Measurements from ENCODE around the gene KCTD18.

The KCTD18 gene

DNA sequence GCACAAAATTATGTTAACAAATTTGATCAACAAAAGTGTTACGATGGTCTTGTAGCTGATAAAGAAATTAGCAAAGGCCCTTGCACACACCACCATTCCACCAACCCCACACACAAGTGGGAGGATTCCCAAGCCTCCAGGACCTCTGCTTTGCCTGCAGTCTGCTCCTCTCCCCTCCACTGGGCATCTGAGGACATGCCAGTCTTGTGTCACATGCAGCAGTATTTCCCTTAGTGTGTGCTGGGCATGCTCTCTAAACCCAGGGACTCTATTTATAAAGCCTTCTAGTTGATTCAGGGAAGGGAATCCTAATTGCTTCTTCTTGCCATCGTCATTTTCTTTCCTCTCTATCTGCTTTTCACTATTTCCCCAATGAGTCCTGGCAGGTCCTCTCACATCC, 53.3 kb downstream of the KCTD18 start:
- no peaks in the 10 kb centered on the region for H3K9me3 ChIP-seq (ENCODE audit: control insufficient read depth, low read length)
- no peaks in the 10 kb centered on the region for H3K27me3 ChIP-seq (ENCODE audit: control insufficient read depth, insufficient read depth, low read length, poor library complexity, severe bottlenecking)
- H3K4me1 ChIP-seq (ENCODE audit: control insufficient read depth, insufficient read depth, low read length): no peaks in the 10 kb centered on the region
- H3K27ac ChIP-seq (ENCODE audit: insufficient read depth, low read depth, low read length, poor library complexity, severe bottlenecking): no peak overlapping the region
- WGBS, 2 experiments: 88 to 100% methylated on average over 2 of the region's 2 CpGs
- no peak overlapping the region for H3K4me3 ChIP-seq (ENCODE audit: insufficient read depth, low read depth, low read length)
- no peaks in the 10 kb centered on the region for H3K36me3 ChIP-seq (ENCODE audit: control insufficient read depth, insufficient read depth, low read length)

DNA sequence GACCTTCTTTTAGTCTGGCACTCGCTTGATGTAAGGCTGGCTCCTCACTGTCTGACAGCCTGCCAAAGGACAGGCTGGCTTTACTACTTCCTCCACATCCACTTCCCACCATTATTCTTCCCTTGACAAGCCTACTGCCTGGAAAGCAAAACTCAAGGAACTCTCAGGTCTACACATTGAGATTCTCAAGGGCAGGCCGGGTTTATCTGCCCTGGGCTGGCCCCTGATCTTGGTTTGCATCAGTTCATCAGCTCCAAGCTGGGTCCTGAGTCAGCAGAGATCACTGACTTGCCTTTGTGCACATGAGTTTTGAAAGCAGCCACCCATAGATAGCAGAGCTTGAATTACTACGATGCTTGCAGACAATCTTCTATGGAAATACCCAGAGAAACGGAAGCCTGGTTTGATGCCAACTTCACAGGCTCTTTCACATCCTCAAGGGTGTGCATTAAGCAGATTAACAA, 53.9 kb downstream of the KCTD18 start:
- Histone ChIP-seq H3K36me3 (ENCODE audit: control insufficient read depth, insufficient read depth, low read length) (no peaks in the 10 kb centered on the region), H3K4me1 (ENCODE audit: control insufficient read depth, insufficient read depth, low read length) (no peaks in the 10 kb centered on the region), H3K27me3 (ENCODE audit: control insufficient read depth, insufficient read depth, low read length, poor library complexity, severe bottlenecking) (no peaks in the 10 kb centered on the region), H3K4me3 (ENCODE audit: insufficient read depth, low read depth, low read length) (no peak overlapping the region), H3K27ac (ENCODE audit: insufficient read depth, low read depth, low read length, poor library complexity, severe bottlenecking) (no peak overlapping the region), H3K9me3 (ENCODE audit: control insufficient read depth, low read length) (no peaks in the 10 kb centered on the region)
- WGBS, 2 experiments: 92 to 97% methylated on average over 4 of the region's 4 CpGs

DNA sequence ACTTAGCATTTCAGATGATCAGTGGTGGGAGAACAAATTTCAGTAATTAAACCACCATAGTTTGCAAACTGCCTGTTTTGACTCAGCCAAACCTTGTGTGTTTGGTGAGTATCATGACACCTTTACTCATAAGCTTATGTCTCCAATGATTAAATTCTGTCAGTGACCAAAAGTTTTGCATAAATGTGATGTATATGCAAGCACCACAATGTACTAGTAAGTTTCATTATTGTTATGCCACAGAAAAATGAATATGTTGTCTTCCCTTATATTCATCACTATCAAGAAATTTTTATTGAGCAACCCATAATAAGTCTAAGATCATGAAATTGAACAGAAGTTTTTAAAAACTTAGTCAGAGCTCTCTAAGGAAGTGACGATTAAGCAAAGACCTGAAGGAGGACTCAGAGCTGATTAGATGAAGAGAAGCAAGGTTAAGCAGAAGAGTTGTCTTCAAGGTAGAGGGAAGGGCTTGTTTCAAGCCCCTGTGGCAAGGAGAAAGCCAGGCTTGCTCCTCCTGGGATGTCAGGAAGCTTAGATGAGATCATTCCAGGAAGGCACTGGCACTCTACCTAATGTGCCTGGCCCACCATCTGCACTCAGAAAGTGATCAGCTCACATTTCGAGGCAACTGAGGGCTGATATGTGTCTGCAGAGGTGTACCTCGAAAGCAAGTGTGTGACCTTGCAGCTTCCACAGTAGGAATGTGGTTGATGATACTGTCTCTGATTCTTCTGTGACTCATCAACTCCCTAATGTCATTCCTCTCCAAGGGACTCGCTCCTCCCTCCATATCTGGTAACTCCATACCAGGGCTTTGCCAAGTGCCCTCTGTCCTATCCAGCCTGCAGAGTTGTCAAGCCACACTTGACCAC, 54.7 kb downstream of the KCTD18 start:
- Histone ChIP-seq H3K9me3 (ENCODE audit: control insufficient read depth, low read length) (no peaks in the 10 kb centered on the region), H3K27ac (ENCODE audit: insufficient read depth, low read depth, low read length, poor library complexity, severe bottlenecking) (no peak overlapping the region), H3K4me1 (ENCODE audit: control insufficient read depth, insufficient read depth, low read length) (no peaks in the 10 kb centered on the region), H3K4me3 (ENCODE audit: insufficient read depth, low read depth, low read length) (no peak overlapping the region), H3K36me3 (ENCODE audit: control insufficient read depth, insufficient read depth, low read length) (no peaks in the 10 kb centered on the region), H3K27me3 (ENCODE audit: control insufficient read depth, insufficient read depth, low read length, poor library complexity, severe bottlenecking) (no peaks in the 10 kb centered on the region)
- WGBS, 2 experiments: 89 to 93% methylated on average over 4 of the region's 4 CpGs

DNA sequence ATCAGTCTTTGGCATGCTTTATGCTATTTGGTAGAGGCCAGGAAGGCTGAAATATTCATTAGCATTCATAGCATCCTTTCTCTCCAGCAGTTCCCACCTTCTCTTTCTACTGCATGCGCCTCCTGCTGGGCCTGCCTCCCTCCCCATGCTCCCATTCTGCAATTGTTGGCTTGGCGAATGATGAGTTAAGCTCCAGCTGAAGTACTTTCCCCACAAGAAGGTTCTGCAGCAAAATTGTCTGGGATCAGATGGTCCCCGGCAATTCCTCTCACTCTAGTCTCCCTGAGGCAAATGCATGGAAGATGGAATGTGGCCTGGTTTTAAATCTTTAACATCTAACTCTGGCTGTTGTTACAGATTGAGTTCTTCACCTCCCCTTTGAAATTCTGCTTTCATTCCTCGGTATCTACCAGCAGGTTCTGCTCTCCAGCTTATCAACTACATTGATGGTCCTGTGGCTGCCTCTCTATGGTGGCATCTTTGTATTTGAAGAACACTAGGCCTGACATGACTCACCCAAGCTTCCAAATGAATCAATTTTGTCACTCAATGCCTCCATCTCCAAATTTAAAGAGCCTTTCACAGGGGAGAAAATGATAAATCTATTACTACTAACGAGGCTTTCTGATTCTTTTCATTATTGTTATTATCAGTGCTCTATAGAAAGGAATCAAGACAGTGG, 55.9 kb downstream of the KCTD18 start:
- Histone ChIP-seq H3K4me1 (ENCODE audit: control insufficient read depth, insufficient read depth, low read length) (no peaks in the 10 kb centered on the region), H3K9me3 (ENCODE audit: control insufficient read depth, low read length) (no peaks in the 10 kb centered on the region), H3K36me3 (ENCODE audit: control insufficient read depth, insufficient read depth, low read length) (no peaks in the 10 kb centered on the region), H3K27me3 (ENCODE audit: control insufficient read depth, insufficient read depth, low read length, poor library complexity, severe bottlenecking) (no peaks in the 10 kb centered on the region), H3K27ac (ENCODE audit: insufficient read depth, low read depth, low read length, poor library complexity, severe bottlenecking) (no peak overlapping the region), H3K4me3 (ENCODE audit: insufficient read depth, low read depth, low read length) (no peak overlapping the region)
- 85 to 88% methylated on average over 4 to 5 of the region's 5 CpGs for WGBS, 2 experiments

DNA sequence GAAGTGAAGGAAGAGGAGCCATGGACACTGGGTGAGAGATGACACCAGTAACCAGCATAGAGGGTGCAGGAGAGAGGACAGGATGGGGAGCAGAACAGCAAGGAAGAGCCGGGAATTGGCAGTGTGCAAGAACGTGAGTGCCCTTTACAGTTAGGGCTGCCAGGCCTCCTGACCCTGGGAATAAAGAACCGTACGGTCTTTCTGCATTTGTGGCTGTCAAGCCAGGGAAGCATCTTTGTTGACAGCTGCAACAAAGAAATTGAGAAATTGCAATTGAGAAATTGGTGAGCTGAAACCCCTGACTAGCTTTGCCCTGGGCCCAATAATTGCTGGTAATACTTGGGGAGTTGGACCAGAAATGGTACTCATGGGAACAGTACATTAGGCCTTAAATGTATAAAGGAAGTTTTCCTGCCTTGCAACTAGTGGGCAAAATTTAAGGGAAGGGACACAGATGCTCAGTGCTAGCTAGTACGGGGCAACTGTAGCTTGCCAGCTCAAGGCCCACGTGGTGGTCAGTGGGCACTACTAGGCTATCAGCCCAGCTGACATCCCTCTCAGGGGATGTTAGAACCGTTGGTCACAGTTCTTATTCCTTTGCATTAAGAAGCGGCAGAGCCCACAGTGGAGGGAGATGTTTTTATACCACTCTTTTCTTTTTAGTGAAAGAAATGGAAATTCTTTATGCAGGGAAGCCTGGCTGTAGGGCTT, 56.6 kb downstream of the KCTD18 start:
- H3K9me3 ChIP-seq (ENCODE audit: control insufficient read depth, low read length): no peaks in the 10 kb centered on the region
- H3K4me1 ChIP-seq (ENCODE audit: control insufficient read depth, insufficient read depth, low read length): no peaks in the 10 kb centered on the region
- H3K27me3 ChIP-seq (ENCODE audit: control insufficient read depth, insufficient read depth, low read length, poor library complexity, severe bottlenecking): no peaks in the 10 kb centered on the region
- no peak overlapping the region for H3K27ac ChIP-seq (ENCODE audit: insufficient read depth, low read depth, low read length, poor library complexity, severe bottlenecking)
- H3K4me3 ChIP-seq (ENCODE audit: insufficient read depth, low read depth, low read length): no peak overlapping the region
- 76 to 80% methylated on average over 8 of the region's 8 CpGs for WGBS, 2 experiments
- H3K36me3 ChIP-seq (ENCODE audit: control insufficient read depth, insufficient read depth, low read length): no peaks in the 10 kb centered on the region

DNA sequence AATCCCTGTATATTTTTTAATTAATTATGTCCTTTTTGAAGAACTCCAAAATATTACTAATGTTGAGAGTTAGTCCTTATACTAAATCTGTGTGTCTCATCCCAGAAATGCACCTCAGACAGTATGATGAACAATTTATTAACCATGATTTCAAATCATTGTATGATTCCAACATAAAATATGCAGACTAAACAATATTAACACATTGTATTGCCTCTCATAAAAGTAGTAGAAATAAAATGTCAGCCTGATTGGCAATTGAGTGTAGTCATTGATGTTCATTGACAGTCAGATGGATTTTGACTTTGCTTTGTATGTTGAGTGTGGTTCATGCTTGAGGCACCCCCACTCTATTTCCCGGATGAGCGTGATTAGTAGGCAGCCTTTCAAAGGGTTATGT, 57.5 kb downstream of the KCTD18 start:
- WGBS, 2 experiments: 80 to 100% methylated on average over 2 of the region's 2 CpGs

DNA sequence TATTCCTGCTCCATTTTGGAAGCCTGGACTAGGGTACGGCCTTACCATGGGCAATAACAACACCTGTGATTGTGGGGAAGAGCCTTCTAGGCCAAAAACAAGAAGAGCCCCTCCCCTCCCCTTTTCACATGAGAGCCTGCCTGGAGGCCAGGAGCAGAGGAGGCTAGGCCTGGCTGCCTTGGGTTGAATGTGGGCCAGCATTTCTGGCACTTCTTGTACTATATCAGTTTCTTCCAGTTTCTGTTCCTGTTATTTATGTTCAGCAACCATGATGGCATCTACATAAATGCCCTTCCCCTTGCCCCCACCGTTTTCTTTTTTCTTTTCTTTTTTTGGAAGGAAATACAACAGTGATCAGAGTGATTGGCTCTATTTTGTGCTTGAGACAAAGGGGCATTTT, 58.4 kb downstream of the KCTD18 start:
- no peaks in the 10 kb centered on the region for H3K27me3 ChIP-seq (ENCODE audit: control insufficient read depth, insufficient read depth, low read length, poor library complexity, severe bottlenecking)
- WGBS, 2 experiments: 96 to 100% methylated on average over 1 to 2 of the region's 2 CpGs
- H3K4me1 ChIP-seq (ENCODE audit: control insufficient read depth, insufficient read depth, low read length): no peaks in the 10 kb centered on the region
- no peak overlapping the region for H3K27ac ChIP-seq (ENCODE audit: insufficient read depth, low read depth, low read length, poor library complexity, severe bottlenecking)
- no peaks in the 10 kb centered on the region for H3K9me3 ChIP-seq (ENCODE audit: control insufficient read depth, low read length)
- H3K4me3 ChIP-seq (ENCODE audit: insufficient read depth, low read depth, low read length): no peak overlapping the region
- H3K36me3 ChIP-seq (ENCODE audit: control insufficient read depth, insufficient read depth, low read length): no peaks in the 10 kb centered on the region

More for the DNA sequence above, 57.5 kb downstream of the KCTD18 start:
- Histone ChIP-seq H3K27me3 (ENCODE audit: control insufficient read depth, insufficient read depth, low read length, poor library complexity, severe bottlenecking) (no peaks in the 10 kb centered on the region), H3K4me3 (ENCODE audit: insufficient read depth, low read depth, low read length) (no peak overlapping the region), H3K27ac (ENCODE audit: insufficient read depth, low read depth, low read length, poor library complexity, severe bottlenecking) (no peak overlapping the region), H3K4me1 (ENCODE audit: control insufficient read depth, insufficient read depth, low read length) (no peaks in the 10 kb centered on the region), H3K9me3 (ENCODE audit: control insufficient read depth, low read length) (no peaks in the 10 kb centered on the region), H3K36me3 (ENCODE audit: control insufficient read depth, insufficient read depth, low read length) (no peaks in the 10 kb centered on the region)

DNA sequence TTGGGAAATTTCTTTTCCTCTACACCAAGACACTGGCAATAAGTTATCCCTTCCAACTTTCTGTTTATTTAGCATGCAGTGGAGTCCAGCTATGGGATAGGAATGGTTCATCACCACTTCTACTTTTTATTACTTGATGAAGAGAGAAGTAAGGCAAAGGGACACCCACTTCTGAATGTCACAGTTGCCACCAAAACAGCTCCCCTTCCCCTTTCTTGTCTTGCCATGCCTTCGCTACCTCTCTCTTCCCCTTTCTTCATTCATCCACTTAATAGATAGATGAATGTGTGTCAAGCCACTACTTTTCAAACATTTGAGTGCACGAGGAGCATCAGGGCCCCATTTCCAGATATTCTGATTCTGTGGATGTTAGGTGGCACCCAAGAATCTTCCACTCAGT, 59.6 kb downstream of the KCTD18 start:
- Histone ChIP-seq H3K27ac (ENCODE audit: insufficient read depth, low read depth, low read length, poor library complexity, severe bottlenecking) (no peak overlapping the region), H3K4me1 (ENCODE audit: control insufficient read depth, insufficient read depth, low read length) (no peaks in the 10 kb centered on the region), H3K9me3 (ENCODE audit: control insufficient read depth, low read length) (no peaks in the 10 kb centered on the region), H3K36me3 (ENCODE audit: control insufficient read depth, insufficient read depth, low read length) (no peaks in the 10 kb centered on the region), H3K27me3 (ENCODE audit: control insufficient read depth, insufficient read depth, low read length, poor library complexity, severe bottlenecking) (no peaks in the 10 kb centered on the region), H3K4me3 (ENCODE audit: insufficient read depth, low read depth, low read length) (no peak overlapping the region)
- 92 to 94% methylated on average over 2 of the region's 2 CpGs for WGBS, 2 experiments

DNA sequence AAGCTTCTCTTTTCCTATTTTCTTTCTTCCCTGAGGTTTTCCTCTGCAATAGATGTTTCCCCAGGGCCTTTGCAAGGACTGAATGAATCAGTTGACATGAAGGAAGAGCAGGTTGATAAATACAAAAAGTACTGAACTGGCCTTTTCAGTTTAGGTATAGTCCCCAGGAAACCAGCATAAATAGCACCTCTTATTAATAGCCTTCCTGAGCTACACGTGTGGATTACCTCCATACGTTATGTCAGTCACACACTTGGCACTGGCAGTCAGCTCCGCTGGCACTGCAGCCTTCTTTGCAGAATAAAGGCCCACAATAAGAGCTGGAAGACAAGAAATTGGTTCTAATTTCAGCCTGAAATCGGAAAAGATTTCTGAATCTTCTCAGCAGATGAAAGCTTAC, 60.7 kb downstream of the KCTD18 start:
- Histone ChIP-seq H3K9me3 (ENCODE audit: control insufficient read depth, low read length) (no peaks in the 10 kb centered on the region), H3K36me3 (ENCODE audit: control insufficient read depth, insufficient read depth, low read length) (no peaks in the 10 kb centered on the region), H3K4me1 (ENCODE audit: control insufficient read depth, insufficient read depth, low read length) (no peaks in the 10 kb centered on the region), H3K4me3 (ENCODE audit: insufficient read depth, low read depth, low read length) (no peak overlapping the region), H3K27ac (ENCODE audit: insufficient read depth, low read depth, low read length, poor library complexity, severe bottlenecking) (no peak overlapping the region), H3K27me3 (ENCODE audit: control insufficient read depth, insufficient read depth, low read length, poor library complexity, severe bottlenecking) (no peaks in the 10 kb centered on the region)
- WGBS, 2 experiments: 93 to 97% methylated on average over 4 of the region's 4 CpGs

DNA sequence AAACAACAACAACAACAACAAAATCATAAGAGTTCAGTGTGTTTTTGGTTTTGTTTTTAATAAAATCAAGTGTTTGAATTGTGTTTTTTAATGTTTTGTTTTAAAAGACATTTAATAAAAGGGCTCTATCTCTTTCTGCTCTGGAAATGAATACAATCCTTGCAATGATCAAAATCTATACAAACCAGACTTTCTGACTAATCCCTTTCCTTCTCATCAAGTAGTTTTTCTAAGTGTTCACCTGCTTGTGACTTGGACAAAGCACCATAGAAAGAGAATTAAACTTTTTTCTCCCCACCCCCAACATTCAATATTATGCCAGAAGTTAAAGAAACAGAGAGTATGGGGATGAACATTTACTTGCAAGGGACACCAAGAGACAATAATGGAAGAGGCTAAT, 61.4 kb downstream of the KCTD18 start:
- Histone ChIP-seq H3K27me3 (ENCODE audit: control insufficient read depth, insufficient read depth, low read length, poor library complexity, severe bottlenecking) (no peaks in the 10 kb centered on the region), H3K4me3 (ENCODE audit: insufficient read depth, low read depth, low read length) (no peak overlapping the region), H3K27ac (ENCODE audit: insufficient read depth, low read depth, low read length, poor library complexity, severe bottlenecking) (no peak overlapping the region), H3K36me3 (ENCODE audit: control insufficient read depth, insufficient read depth, low read length) (no peaks in the 10 kb centered on the region), H3K9me3 (ENCODE audit: control insufficient read depth, low read length) (no peaks in the 10 kb centered on the region), H3K4me1 (ENCODE audit: control insufficient read depth, insufficient read depth, low read length) (no peaks in the 10 kb centered on the region)

All from ectodermal cell (in vitro differentiated cells).